NCI-H226 (cell line): Measurements from ENCODE around the gene SASH3.
"Not testable (repeated sequence)": the region's sequence is repeated elsewhere in the genome, so short reads cannot be mapped to it uniquely, and the experiment has no call there.

Experiments used
- DNase-seq: peaks from one replicate; pipeline ENCODE4 v3.0.0-alpha.2; 2015

Gene SASH3

DNA sequence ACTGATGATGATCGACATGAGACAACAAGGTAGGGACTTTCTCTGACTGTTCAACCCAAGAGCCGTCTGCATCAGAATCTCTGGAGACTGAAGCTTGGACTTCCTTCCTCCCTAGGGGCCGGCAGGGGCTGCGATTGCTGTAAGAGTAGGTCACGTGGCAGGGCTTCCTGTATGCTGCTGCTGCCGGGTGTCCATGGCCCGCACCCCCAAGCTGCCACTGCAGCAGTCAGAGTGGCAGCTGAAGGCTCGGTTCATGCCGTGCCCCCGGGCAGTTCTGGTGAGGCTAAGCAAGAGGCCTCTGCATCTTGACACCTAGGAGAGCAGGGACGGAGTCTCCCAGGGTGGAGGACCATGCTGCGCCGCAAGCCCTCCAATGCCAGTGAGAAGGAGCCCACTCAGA, at the start of gene SASH3:
SASH3 (plus strand) TSS at position 203 of the 400 bp plus-strand sequence; CDS start at position 352, 149 bp downstream.
- DNase-seq, result no peak

DNA sequence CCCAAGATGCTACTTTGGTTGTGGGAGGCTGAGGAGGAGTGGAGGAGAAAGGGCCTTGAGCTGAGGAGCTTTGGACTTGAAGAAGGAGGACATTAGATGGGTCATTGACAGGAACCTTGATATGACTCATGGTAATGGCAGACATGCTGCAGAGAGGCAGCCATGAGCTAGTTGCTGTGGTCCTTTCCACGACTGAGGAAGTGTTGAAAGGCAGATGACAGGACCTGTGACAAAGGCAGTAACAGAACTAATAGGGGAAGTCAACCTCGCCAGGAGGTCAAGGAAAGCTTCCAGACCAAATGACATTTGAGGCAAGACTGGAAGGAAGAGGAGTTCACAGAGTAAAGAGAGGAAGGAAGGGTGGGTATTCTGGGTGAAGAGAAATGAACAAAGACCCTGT, 48.5 kb upstream of the SASH3 start:
- DNase-seq, result no peak

DNA sequence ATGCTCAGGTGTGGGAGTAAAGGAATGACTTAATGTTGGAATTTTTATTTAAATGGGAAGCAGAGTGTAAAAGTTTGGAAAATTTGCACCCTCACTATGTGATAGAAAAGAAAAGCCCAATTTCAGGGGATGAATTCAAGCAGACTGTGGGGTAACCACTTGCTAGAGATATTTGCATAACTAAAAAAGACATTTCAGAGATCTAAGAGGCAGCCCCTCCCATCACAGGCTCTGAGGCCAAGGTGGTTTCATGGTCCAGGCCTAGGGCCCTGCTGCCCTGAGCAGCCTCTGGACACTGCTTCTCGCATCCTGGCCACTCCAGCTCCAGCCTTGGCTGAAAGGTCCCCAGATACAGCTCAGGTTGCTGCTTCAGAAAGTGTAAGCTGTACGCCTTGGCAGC, 46.9 kb upstream of the SASH3 start:
- DNase-seq, result no peak

DNA sequence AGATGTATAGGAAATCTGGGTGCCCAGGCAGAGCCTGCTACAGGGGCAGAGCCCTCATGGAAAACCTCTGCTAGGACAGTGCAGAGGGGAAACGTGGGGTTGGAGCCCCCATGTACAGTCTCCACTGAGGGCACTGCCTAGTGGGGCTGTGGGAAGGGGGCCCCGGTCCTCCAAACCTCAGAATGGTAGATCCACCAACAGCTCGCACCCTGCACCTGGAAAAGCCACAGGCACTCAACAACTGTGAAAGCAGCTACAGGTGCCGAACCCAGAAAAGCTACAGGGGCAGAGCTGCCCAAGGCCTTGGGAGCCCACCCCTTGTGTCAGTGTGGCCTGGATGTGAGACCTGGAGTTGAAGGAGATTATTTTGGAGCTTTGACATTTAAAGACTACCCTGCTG, 46.4 kb upstream of the SASH3 start:
- no peak for DNase-seq

DNA sequence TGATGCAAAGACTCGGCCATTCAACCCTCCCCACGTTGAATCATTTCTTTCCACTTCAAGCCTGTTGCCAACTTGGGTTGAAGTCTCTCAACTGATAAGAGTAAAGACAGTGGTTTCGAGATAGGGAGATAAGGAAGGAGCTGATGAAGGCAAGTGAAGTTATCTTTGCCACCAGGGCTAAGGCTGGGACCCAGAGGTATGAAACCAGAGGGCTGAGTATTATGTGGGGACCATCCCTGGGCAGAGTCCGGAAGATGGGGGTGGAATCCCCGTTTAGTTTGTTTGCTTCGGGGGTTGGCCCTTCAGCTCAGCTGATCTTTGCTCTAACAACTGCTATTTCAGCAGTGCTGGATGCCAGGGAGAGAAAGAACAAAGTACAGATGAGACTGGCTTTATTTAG, 43.3 kb upstream of the SASH3 start:
- DNase-seq, result no peak

DNA sequence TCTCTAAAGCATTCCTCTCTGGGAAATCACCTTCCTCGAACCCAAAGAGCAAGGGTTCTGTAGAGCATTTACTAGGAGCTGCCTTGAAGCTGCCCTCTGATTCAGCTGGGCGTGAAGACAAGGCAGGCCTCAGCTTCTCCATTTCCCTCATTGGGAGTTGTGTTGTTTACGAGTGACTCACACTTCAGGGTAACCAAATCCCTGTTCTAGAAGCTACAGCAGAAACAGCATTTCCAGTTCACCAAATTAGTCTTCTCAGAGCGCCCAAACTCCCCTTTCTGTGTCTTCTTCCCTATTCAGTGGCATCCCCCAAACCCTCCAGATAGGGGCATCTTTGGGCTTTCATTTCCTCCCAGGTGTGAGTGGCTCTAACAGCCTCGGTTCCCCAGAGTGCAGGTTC, 41.8 kb upstream of the SASH3 start:
- DNase-seq, result peak; percentile 10

DNA sequence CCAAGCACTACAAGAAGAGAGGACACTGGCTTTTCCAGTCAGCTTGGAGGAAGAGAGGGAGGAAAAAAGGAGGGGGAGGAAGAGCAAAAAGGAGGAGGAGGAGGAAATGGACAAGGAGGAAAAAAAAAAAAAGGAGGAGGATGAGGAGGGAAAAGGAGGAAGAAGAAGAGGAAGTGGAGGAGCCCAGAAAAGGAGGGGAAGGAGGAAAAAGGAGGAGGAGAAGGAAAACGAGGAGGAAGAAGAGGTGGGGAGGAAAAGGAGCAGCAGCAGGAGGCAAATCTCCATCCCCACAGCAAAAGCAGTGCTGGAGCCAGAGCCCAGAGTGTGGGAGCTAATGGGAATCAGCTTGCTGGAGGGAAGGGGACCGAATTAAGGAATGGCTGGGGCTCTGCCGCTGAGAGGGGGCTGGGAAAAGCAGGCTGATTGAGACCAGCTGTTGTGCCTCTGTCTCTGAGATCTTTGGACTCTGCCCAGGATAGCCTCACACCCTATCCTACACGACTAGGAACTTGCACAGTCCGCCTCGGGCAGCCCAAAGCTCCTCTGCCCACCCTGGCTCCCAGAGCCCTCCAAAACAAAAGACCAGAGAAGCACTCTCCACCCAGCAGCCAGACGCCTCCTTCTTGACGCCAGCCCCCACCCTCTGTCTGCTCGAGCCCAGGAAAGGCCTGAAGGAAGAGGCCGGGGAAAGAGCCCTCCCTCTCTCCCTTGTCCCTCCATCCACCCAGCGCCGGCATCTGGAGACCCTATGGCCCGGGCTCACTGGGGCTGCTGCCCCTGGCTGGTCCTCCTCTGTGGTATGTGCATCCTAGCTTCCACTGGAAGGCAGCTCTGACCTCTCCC, 41.1 kb upstream of the SASH3 start, which contains the start of gene XPNPEP2:
XPNPEP2 (plus strand) TSS at position 514 of the 843 bp plus-strand sequence; CDS start at position 749, 235 bp downstream.
- no peak for DNase-seq

DNA sequence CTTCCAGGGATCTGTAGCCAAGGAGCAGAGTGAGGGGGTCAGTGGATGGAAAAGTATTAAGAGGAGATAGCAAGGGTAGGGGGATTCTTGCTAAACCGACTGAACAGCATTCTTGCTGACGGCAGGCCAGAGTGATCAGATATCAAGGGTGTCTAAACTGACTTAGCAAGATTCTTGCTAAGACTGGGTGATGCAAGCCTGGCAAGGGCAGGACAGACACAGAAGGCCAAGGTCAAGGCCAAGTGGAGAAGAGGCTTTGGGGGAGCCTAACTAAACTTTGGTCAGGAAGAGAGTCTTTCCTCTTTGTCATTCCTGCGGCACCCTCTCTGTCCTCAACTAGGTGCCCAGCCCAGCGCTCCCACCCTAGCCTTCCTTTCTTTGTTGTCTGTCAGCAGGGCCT, 40.2 kb upstream of the SASH3 start:
- no peak for DNase-seq

DNA sequence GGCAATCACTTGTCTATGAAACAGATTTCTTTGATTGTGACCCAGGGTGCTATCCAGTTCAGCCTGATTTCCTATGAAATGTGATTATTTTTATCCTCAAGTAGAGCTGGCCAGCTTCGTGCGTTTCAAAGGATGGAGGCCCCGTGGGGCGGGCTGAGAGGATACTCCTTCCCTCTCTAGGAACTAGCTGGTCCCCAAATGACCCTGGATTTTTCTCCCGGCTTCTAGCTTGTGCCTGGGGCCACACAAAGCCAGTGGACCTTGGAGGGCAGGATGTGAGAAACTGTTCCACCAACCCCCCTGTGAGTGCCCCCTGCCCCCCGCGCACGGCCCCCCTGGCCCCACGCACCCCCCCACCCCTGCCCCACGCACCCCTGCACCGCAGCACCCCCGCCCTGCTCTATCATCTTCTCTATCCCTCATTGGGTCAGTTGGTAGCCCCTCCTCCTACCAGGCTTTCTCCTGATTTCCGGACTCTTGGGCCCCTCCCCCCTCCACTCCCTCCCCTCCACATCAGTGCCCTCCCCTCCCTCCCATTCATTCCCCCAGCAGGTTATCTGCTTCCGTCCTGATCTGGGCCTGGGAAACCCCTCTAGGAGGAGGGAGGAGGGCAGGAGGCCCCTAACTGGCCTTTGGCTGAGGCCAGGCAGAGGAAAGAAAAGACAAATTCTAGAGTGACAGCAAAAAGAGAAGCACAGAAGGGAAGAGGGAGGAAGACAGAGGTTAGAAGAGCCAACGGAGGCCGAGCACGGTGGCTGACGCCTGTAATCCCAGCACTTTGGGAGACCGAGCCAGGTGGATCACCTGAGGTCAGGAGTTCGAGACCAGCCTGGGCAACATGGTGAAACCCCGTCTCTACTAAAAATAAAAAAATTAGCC, 37.6 kb upstream of the SASH3 start:
- DNase-seq, result no peak

DNA sequence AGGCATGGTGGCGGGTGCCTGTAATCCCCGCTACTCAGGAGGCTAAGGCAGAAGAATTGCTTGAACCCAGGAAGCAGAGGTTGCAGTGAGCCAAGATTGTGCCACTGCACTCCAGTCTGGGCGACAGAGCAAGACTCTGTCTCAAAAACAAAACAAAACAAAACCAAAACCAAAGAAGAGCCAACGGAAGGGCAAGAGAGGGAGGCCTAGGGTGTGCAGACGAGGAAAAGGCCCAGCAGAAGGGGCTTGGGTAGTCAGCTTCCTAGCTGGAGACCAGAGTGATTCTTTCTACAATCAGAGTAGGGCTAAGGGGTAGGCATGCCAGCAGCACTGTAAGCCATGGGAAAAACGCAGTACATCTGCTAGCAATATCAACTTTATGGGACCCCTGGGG, 37.0 kb upstream of the SASH3 start:
- DNase-seq, result not testable (repeated sequence)

DNA sequence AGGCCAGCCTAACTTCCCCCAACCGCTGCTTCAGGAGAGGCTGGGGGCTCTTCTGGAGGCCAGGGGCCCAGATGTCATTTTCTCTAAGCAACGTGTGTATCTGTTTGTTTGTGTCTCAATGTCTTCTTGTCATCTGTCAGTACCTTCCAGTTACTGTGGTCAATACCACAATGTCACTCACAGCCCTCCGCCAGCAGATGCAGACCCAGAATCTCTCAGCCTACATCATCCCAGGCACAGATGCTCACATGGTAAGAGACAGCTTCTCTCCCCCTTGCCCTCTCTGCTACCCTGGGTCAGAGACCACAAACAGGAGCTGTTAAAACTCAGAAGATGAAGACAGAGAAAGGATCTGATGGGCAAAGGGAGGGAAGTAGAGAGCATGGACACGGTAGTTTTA, 35.9 kb upstream of the SASH3 start:
- no peak for DNase-seq

DNA sequence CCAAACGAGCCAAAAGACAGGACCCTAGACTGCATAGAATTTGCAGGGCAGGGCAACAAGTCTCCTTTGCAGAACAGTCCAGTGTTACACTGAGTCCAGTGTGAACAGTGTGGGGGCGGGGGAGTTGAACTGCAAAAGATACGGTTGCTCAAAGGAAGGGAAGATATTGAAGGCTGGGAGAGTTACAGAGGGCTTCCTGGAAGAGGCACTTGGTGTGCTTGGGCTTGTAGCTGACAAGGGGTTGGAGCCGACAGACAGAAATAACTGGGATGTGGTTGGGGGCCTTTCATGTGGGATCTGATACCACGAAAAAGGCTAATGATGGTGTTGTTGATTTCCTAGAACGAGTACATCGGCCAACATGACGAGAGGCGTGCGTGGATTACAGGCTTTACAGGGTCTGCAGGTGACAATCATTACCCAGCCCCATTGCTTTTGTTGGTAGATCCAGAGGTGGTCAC, 34.9 kb upstream of the SASH3 start:
- DNase-seq, result no peak

DNA sequence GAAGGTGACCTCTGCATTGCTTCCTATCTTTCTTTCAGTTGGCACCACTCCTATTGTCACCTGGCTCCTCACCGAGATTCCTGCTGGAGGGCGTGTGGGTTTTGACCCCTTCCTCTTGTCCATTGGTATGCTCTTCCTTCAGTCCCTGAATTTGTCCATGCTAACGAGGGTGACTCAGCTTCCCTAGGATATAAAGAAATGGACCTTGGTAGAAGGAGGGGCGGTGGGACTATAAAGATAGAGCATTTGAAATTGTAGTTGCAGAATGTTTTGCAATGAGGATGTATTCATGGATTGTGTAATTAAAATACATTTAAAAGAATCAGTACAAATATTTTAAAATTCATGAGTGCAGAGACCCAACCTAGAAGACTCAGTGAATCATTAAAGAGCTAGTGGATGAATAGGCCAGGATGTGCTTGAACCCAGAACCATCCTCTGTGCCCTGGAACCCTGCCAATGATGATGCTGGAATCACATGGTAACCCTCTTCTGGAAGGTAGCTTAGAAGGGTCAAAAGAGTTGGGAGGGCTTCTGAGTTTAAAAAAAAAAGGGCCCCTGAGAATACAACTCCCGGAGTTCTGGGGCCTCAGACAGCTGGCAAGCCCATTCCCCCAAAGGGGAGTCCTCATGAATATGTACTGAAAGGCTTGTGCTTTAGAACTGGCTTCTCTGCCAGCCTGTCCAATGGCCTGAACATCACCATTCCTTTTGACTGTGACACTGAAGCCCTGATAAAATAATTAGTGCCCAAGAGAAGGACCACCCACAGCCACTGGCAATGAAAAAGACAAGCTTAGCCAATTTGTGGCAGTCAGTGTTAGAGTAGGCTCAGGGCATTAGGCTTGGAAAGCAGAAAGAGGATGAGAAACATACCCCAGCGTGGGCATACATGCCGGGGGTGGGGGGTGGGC, 32.9 kb upstream of the SASH3 start:
- no peak for DNase-seq

DNA sequence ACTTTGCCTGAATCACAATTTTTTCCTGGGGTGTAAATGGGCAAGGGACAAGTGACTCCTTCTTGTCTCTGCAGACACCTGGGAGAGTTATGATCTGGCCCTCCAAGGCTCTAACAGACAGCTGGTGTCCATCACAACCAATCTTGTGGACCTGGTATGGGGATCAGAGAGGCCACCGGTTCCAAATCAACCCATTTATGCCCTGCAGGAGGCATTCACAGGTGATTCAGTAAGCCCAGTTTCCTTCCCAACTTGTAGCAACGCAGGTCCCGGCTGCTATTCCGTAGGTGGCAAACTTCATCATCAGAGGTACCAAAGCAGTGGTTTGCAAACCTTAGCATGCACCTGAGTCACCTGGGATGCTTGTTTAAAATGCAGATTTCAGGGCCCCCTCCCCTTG, 32.2 kb upstream of the SASH3 start:
- no peak for DNase-seq

DNA sequence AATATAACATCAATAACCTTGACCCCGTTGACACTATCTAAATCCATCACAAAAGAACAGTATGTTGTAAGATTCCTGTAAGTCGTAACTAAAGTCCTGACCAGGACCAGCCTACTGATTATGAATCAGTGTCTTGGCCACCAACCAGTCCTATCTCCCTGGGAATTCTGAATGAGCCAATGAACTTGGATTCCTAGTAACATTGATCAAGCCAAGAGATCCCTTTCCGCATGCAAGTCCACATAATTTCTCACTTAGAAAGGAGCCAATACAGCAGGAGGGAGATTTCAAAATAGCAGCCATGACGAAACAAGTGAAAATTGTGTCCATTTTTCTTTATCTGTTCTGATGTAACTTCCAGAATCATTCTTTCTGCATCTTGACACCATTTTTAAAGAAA, 31.4 kb upstream of the SASH3 start:
- no peak for DNase-seq

DNA sequence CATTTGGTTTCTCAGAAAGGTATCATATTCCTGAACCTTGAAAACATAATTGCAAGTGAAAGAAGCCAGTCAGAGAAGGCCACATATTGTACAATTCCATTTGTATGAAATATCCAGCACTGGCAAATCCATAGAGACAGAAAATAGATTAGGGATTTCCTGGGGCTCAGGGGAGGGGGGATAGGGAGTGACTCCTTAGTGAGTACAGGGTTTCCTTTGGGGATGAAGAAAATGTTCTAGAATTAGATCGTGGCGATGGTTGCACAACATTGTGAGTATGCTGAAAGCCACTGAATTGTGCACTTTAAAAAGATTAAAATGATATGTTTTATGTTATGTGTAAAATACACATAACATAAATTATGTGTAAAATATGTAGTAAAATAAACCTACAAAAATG, 30.7 kb upstream of the SASH3 start:
- DNase-seq, result no peak

DNA sequence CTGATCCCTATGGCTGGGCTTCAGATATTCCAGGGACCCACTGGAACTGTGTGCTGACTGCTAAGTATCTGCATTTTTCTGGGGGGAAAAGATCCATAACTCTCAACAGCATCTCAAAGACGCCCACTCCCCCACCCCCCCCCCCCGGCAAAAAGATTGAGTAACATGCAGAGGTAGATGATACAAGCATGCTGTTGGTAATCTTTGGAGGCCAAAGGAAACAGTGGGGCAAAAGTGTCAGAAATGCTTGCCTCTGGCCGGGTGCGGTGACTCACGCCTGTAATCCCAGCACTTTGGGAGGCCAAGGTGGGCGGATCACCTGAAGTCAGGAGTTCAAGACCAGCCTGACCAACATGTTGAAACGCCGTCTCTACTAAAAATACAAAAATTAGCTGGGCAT, 28.8 kb upstream of the SASH3 start:
- DNase-seq, result no peak

DNA sequence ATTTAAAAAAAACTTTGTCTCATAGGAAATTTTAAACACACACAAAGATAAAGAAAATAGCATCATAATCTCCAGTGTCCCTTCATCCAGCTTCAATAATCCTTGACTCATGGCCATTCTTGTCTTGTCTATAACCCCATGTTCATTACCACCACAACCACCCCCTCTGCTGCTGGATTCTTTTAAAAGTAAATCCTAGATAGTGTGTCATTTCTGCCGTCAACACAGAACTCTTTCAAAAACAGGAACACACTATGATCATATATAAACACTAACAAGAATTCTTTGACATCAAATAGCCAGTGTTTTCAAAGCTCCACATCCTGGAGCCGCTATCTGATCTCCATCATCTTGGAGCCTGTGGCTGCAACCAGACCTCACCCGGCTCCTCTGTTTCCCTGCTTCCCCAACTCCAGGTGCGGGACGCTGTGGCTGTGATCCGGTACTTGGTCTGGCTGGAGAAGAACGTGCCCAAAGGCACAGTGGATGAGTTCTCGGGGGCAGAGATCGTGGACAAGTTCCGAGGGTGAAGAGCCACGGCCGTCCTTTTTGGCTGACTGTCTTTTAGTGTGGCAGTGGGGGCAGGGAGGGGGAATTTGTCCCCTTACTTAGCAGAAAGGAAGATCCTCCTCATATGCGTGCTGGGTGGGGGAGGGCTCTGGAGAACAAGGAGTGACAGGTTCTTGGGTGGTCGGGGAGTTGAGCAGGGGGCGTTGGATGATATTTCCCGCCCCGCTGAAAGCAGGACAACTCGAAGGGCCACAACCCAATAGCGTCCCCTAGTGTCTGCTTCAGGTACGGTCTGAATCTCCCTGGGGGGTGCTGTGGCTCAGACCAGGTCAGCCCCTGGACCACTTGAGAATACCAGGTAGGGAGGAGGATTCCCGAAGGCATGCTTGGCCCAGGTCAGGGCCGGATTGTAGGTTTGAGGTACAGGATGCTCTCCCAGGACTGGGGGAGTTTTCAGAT, 25.4 kb upstream of the SASH3 start:
- no peak for DNase-seq

DNA sequence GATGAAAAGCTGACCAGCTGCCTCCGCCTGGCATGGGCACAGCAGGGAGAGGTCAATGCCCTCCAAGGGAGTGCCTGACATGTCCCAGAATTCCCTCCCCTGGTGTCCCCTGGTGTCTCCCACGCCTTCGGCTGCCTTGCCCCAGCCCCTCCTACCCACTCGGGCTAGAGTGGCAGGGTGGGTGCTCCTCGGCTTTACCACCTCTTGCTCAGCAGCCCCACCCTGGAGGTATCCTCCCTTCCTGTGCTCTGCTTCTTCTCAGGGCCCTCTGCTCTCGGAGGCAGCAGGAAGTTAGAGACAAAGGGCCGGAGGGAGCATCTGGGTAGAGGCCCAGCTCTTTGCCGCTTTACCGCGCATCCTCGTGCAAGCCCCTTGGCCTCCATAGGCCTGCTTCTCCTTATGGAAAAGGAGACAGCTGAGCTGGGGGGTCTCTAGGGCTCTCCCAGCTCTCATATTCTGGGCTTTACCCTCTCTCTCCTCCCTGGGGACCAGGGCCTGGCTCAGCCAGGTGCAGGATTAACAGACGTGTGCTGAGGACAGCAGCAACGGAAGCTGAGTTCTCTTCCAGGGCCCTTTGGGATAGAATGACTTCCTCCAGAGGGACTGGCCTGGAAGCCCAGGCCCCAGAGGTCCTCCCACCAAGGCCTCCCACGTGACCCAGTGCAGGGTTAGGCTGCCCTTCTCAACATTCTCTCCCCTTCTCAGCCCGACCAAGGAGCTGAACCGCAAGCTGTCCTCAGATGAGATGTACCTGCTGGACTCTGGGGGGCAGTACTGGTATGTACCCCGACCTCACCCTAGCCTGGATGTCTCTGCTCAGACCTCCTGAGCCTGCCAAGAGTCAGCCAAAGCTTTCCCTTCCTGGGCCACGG, 23.7 kb upstream of the SASH3 start:
- no peak for DNase-seq

DNA sequence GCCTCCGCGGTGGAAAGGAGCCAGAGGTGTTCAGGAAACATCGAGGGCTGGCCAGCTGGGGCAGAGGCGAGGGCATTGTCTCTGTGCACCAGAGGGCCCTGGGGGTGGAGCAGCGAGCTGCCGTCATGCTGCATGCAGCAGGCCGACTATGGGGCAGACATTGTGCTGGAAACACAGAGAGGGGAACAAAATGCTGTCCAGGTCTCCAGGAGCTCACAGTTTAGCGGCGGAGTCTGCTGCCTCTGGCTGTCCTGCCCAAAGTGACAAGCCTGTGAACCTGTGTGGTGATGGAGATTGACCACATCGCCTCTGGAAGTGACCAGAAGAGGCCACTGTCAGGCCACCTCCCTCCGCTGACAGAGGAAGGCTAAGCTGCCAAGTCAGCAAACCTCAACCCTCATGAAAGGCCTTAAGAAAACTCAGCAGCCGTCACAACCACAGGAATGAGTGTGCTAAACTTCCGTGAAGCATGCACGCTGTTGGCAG, 20.1 kb upstream of the SASH3 start:
- no peak for DNase-seq
